Kidney (tissue), 14 donors: ENCODE data around the gene CATSPERE. TPM values are rescaled to one million over a fixed set of nuclear protein-coding genes. Genes with fewer than 3 reads are reported as not detected.

Experiments
- DNase-seq, 5 donors: peaks; one replicate each; pipeline ENCODE4 v3.0.0-alpha.2; 2013 to 2020
- FAIRE-seq: peaks from 2 replicates; lab custom pipeline; 2012; peaks lifted over from hg19 to GRCh38; lab: Jason Lieb, UNC
- H3K27ac ChIP-seq, 2 donors: one replicate each; pipeline ENCODE4 v1.7.0; 2013; ENCODE audit warnings: low read depth in 2 of 2, low read length in 2 of 2, inconsistent platforms in 1 of 2
- H3K27me3 ChIP-seq: one replicate; pipeline ENCODE4 v1.7.1; 2013; ENCODE audit warnings: low read length, inconsistent platforms; ENCODE audit not compliant: control insufficient read depth, insufficient read depth
- H3K36me3 ChIP-seq, 3 donors: one replicate each; pipeline versions ENCODE4 v1.7.0 to v1.7.1; 2013; ENCODE audit warnings: low read length in 3 of 3, control low read depth in 1 of 3, inconsistent platforms in 1 of 3; ENCODE audit not compliant: insufficient read depth in 3 of 3, control insufficient read depth in 2 of 3
- H3K4me1 ChIP-seq, 3 donors: one replicate each; pipeline versions ENCODE4 v1.7.0 to v1.7.1; 2013; ENCODE audit warnings: low read length in 3 of 3, inconsistent platforms in 1 of 3, low read depth in 1 of 3; ENCODE audit not compliant: control insufficient read depth in 2 of 3, insufficient read depth in 2 of 3
- H3K4me3 ChIP-seq, 3 donors: one replicate each; pipeline versions ENCODE4 v1.7.0 to v1.8.1; 2013; ENCODE audit warnings: low read length in 3 of 3, control low read depth in 1 of 3, inconsistent platforms in 1 of 3
- H3K9ac ChIP-seq, 3 donors: one replicate each; pipeline versions ENCODE4 v1.7.0 to v1.7.1; 2013; ENCODE audit warnings: low read length in 3 of 3, control low read depth in 1 of 3, inconsistent platforms in 1 of 3
- H3K9me3 ChIP-seq, 3 donors: one replicate each; pipeline versions ENCODE4 v1.7.0 to v1.7.1; 2013; ENCODE audit warnings: low read length in 3 of 3, control low read depth in 1 of 3, inconsistent platforms in 1 of 3; ENCODE audit not compliant: control insufficient read depth in 2 of 3, insufficient read depth in 1 of 3
- intact Hi-C: fragments of 100-400 bp; cut with DNase I; formaldehyde crosslinking; loops from one replicate; pipeline ENCODE4 v1.11.1; 2022
- polyA plus RNA-seq: library from polyadenylated mRNA; stranded (reverse); fragments of 350-450 nt; fragmentation: Illumina TruSeq; extraction: RNeasy Lipid Tissue Mini Kit (QIAGEN cat#74804); gene quantifications from one replicate; pipeline ENCODE4 v1.2.3, GENCODE V29; 2014; ENCODE audit warnings: low read depth, low replicate concordance; ENCODE audit not compliant: insufficient read depth
- total RNA-seq: library from RNA; stranded (reverse); fragmentation: NEBNext Ultra II Directional; extraction: Animal tissue kit (Norgen Biotek cat#: 25700); gene quantifications from one replicate; pipeline ENCODE4 v1.2.1, GENCODE V29; 2021
- TF ChIP-seq, protein P1 (sequence below): IDR thresholded peaks from 3 replicates; pipeline ENCODE4 v1.5.1; 2012; ENCODE audit warnings: mild to moderate bottlenecking, moderate library complexity, borderline replicate concordance; ENCODE audit not compliant: insufficient read depth; ENCODE audit errors: extremely low read depth
- donor health status: control.
- donor health status: control.
- donor health status: control.
- donor health status: control.
- donor health status: control.
- donor health status: DM: yes; HTN: yes; CAD: no.
- donor health status: Normal renal cell carcinoma (clear cell type).

Gene CATSPERE
- total and polyA plus RNA-seq, 2 donors from 2014 or later = 0.73 to 2.5 TPM

DNA sequence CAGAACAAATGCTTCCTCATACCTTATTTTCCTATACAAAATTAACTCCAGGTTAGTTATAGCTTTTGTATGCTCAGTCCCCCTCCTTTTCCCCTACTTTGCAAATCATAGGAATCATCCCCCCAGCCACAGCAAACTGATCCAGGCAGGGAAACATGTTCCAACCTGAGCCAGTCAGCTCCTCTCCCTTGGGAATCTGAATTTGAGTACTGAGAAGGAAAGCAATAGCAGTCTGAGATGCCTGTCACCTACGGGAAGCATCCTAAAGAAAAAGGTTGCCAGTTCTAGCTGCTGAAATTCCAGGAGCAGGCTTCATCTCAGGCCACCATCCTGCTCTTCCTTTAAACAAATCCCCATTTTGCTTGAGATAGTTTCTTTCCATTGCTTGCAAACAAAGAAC is 16.2 kb upstream of the CATSPERE start:
- no peak for DNase-seq
- H3K9ac ChIP-seq = no peak overlapping the region
- intact Hi-C loops = no loop called here
- FAIRE-seq = no peak
- H3K27ac ChIP-seq = no peak overlapping the region
- H3K36me3 ChIP-seq = no peaks in the 10 kb centered on the region
- no peaks in the 10 kb centered on the region for H3K9me3 ChIP-seq
- TF ChIP-seq, protein P1, sequence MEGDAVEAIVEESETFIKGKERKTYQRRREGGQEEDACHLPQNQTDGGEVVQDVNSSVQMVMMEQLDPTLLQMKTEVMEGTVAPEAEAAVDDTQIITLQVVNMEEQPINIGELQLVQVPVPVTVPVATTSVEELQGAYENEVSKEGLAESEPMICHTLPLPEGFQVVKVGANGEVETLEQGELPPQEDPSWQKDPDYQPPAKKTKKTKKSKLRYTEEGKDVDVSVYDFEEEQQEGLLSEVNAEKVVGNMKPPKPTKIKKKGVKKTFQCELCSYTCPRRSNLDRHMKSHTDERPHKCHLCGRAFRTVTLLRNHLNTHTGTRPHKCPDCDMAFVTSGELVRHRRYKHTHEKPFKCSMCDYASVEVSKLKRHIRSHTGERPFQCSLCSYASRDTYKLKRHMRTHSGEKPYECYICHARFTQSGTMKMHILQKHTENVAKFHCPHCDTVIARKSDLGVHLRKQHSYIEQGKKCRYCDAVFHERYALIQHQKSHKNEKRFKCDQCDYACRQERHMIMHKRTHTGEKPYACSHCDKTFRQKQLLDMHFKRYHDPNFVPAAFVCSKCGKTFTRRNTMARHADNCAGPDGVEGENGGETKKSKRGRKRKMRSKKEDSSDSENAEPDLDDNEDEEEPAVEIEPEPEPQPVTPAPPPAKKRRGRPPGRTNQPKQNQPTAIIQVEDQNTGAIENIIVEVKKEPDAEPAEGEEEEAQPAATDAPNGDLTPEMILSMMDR = no peak
- H3K4me1 ChIP-seq = peaks cover 0 to 19% (median 8%) of the 10 kb centered on the region in 3 donors
- H3K4me3 ChIP-seq = no peak overlapping the region
- no peaks in the 10 kb centered on the region for H3K27me3 ChIP-seq

DNA sequence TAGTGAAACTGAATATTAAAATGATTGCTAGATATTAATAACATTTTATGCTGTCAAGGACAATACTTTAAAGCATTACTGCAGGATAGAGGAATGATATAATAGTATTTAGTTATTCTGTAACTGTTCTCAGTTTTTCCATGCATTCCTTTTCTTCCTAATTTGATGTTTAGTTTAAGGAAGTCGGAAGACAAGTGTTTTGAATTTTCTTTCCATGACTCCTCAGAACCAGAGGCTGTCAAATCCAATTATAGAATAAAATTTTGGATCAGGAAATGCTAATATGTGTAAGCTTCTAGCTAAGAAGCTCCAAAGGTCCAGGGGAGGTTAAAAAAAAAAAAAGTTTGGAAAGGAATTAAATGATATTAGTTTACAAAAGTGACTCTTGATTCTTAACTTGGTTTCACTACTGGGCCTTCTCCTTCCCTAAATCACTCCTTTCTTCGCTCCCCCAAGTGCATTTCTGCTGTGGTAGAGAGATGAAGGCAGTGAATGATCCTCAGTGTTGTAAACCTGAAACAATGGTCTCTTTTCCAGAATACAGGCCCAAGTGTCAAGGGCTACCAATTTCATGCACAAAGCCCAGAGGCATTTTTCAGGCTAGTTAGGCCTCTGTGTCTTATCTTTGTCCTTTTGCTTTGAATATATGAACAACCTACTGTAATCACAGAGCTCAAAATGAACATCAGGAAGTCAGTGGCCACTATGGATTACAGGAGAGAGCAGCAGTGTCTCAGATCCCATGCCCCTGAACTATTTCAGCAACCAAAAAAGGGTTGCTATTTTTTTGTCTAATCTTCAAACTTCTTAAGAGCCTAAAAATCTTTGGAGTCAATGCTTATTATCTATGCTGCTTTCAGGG is 15.5 kb upstream of the CATSPERE start:
- Histone ChIP-seq H3K4me1 (peaks cover 0 to 19% (median 15%) of the 10 kb centered on the region in 3 donors), H3K9ac (no peak overlapping the region), H3K4me3 (no peak overlapping the region), H3K9me3 (no peaks in the 10 kb centered on the region), H3K27ac (no peak overlapping the region), H3K36me3 (no peaks in the 10 kb centered on the region), H3K27me3 (no peaks in the 10 kb centered on the region)
- FAIRE-seq (no peak), DNase-seq (no peak)
- TF ChIP-seq, protein P1 = no peak
- intact Hi-C loops = no loop called here

DNA sequence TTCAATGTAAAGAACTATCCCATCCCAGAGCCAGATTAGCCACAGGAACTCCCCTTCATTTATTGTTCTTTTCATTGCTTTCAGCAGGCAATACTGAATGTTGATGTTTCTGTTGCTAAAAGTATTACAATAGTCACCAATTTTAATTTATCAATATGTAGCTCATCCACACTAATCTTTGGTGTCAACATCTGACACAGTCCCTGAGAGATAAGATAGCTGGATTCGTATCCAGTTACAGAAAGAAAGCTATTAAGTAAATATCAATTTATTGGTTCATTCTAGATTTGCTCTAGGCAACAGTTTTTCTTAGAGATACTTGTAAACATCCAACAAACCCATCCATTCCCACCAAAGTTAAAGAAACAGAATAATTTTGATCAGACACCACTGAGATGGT is 14.0 kb upstream of the CATSPERE start:
- TF ChIP-seq, protein P1 = no peak
- DNase-seq (no peak), FAIRE-seq (no peak)
- no peaks in the 10 kb centered on the region for H3K36me3 ChIP-seq
- H3K9me3 ChIP-seq = no peaks in the 10 kb centered on the region
- no peak overlapping the region for H3K9ac ChIP-seq
- peaks cover 0 to 19% (median 17%) of the 10 kb centered on the region in 3 donors for H3K4me1 ChIP-seq
- intact Hi-C loops = no loop called here
- no peak overlapping the region for H3K27ac ChIP-seq
- no peak overlapping the region for H3K4me3 ChIP-seq
- H3K27me3 ChIP-seq = no peaks in the 10 kb centered on the region
